AG04449 (cell line): ENCODE results near the gene NRSN2.

Experiments
- CTCF ChIA-PET: fragments of 350-600 bp; formaldehyde crosslinking; extraction: SDS; loops from one replicate; lab custom pipeline; 2021; ENCODE audit warnings: antibody characterized with exemption; lab: Yijun Ruan, JAX
- POLR2A ChIA-PET: fragments of 400-600, 350-600 bp; formaldehyde crosslinking; extraction: SDS; loops from one replicate; lab custom pipeline; 2020; ENCODE audit warnings: antibody characterized with exemption, inconsistent platforms; lab: Yijun Ruan, JAX
- DNase-seq: peaks from one replicate; pipeline ENCODE4 v3.0.0-alpha.2; 2010; ENCODE audit warnings: low read depth, low spot score
- H3K4me3 ChIP-seq: 2 replicates; pipeline ENCODE4 v1.5.1; 2011; ENCODE audit warnings: low read depth, mild to moderate bottlenecking, control low read depth, low read length
- TF ChIP-seq, protein P1 (sequence below): IDR thresholded peaks from one replicate; pipeline ENCODE4 v1.5.1; 2011; ENCODE audit warnings: mild to moderate bottlenecking, moderate library complexity, low read length, control low read depth, inconsistent platforms; ENCODE audit not compliant: insufficient read depth; ENCODE audit errors: missing control alignments

Gene NRSN2

DNA sequence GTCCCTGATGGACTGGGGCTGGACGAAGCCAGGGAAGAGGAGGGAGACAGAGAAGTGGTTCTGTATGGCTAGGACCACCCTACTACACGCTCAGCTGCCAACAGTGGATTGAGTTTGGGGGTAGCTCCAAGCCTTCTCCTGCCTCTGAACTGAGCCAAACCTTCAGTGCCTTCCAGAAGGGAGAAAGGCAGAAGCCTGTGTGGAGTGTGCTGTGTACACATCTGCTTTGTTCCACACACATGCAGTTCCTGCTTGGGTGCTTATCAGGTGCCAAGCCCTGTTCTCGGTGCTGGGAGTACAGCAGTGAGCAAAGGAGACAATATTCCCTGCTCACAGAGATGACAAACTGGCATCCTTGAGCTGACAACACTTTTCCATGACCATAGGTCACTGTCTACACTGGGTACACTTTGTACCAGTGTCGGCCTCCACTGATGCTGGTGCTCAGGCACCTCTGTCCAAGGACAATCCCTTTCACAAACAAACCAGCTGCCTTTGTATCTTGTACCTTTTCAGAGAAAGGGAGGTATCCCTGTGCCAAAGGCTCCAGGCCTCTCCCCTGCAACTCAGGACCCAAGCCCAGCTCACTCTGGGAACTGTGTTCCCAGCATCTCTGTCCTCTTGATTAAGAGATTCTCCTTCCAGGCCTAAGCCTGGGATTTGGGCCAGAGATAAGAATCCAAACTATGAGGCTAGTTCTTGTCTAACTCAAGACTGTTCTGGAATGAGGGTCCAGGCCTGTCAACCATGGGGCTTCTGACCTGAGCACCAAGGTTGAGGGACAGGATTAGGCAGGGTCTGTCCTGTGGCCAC is 49.9 kb downstream of the NRSN2 start:
- ChIA-PET CTCF (interaction anchor here (0.5 to 1.3 kb wide), 3 partner anchors 14 to 42 kb away, joined by 3 to 6 read pairs (median 4); no protein-coding TSS in a partner anchor), POLR2A (interaction anchor here (1.1 to 1.3 kb wide), 2 partner anchors 11 to 15 kb away, joined by 4 read pairs; no protein-coding TSS in a partner anchor)
- no peak for DNase-seq
- H3K4me3 ChIP-seq, result no peak overlapping the region
- TF ChIP-seq, protein P1, sequence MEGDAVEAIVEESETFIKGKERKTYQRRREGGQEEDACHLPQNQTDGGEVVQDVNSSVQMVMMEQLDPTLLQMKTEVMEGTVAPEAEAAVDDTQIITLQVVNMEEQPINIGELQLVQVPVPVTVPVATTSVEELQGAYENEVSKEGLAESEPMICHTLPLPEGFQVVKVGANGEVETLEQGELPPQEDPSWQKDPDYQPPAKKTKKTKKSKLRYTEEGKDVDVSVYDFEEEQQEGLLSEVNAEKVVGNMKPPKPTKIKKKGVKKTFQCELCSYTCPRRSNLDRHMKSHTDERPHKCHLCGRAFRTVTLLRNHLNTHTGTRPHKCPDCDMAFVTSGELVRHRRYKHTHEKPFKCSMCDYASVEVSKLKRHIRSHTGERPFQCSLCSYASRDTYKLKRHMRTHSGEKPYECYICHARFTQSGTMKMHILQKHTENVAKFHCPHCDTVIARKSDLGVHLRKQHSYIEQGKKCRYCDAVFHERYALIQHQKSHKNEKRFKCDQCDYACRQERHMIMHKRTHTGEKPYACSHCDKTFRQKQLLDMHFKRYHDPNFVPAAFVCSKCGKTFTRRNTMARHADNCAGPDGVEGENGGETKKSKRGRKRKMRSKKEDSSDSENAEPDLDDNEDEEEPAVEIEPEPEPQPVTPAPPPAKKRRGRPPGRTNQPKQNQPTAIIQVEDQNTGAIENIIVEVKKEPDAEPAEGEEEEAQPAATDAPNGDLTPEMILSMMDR, result no peak

DNA sequence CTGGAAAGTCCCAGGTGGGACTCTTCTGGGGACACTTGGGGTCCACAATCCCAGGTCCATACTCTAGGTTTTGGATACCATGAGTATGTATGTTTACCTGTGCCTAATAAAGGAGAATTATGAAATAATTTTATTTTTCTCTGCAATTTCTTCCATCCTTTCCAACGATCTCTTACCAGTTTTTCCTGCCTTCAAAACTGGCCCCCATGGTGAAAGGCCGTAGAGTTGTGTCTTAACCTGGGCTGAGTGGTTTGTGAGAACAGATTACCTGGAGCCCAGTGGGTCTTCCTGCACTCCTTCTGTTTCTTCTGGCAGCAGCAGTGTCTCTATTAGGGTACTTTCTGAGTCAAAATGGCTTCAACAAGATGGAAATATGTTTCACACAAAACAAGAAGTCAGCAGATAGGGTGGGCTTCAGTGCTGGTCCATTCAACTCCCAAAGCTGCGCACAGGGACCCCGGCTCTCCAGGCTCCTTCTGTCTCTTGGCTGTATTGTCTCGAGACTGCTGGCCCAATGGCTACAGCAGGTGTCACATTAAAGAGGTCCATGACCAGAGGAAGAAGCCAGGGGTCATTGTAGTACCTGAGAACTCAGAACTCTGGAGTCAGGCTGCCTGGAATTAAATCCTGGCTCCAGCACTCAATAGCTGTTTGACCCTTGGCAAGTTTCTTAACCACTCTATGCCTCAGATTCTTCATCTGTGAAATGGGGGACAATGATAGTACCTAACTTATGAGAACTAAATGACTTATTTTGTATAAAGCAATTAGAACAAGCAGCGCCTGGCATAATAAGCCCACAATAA is 50.7 kb downstream of the NRSN2 start:
- no peak overlapping the region for H3K4me3 ChIP-seq
- no peak for DNase-seq
- TF ChIP-seq, protein P1, result no peak
- CTCF ChIA-PET, result interaction anchor here (1.3 kb wide), 1 partner anchor 43 kb away, joined by 8 read pairs; no protein-coding TSS in a partner anchor
- POLR2A ChIA-PET, result interaction anchor here (1.3 kb wide), 1 partner anchor 16 kb away, joined by 4 read pairs; no protein-coding TSS in a partner anchor

DNA sequence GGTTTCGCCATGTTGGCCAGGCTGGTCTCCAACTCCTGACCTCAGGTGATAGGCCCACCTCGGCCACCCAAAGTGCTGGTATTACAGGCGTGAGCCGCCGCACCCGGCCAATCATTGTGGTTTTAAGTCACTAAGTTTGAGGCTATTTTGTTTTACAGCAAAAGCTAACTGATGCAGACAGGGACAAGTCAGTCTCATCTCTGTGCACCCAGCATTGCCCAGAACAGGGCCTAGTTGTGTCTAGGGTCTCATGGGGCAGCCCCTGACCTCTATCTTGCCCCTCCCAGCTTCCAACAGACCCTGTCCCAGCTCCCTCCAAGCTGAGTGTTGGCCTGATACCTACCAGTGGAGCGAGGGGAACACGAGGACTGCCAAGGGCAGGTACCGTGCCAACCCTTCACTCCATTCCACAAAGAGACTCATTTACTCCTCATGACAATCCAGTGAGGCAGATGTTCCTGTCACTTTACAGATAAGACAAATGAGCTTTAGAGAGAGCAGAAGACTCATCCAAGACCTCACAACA is 52.3 kb downstream of the NRSN2 start:
- CTCF ChIA-PET, result interaction anchor here (1.0 to 2.3 kb wide), 4 partner anchors 8 to 45 kb away, joined by 3 to 8 read pairs (median 4); no protein-coding TSS in a partner anchor

GRCh38 chr20:400128-400453 is 53.2 kb downstream of the NRSN2 start:
- ChIA-PET CTCF (interaction anchor here (1.5 to 2.3 kb wide), 3 partner anchors 9 to 46 kb away, joined by 4 to 6 read pairs (median 5); no protein-coding TSS in a partner anchor), POLR2A (interaction anchor here (0.8 kb wide), 1 partner anchor 16 kb away, joined by 3 read pairs; no protein-coding TSS in a partner anchor)
- no peak overlapping the region for H3K4me3 ChIP-seq
- DNase-seq, result no peak
- TF ChIP-seq, protein P1, result no peak

More for the DNA sequence above, 52.3 kb downstream of the NRSN2 start:
- TF ChIP-seq, protein P1, result no peak
- no peak for DNase-seq
- POLR2A ChIA-PET, result interaction anchor here (1.3 kb wide), 1 partner anchor 17 kb away, joined by 4 read pairs; no protein-coding TSS in a partner anchor
- no peak overlapping the region for H3K4me3 ChIP-seq

DNA sequence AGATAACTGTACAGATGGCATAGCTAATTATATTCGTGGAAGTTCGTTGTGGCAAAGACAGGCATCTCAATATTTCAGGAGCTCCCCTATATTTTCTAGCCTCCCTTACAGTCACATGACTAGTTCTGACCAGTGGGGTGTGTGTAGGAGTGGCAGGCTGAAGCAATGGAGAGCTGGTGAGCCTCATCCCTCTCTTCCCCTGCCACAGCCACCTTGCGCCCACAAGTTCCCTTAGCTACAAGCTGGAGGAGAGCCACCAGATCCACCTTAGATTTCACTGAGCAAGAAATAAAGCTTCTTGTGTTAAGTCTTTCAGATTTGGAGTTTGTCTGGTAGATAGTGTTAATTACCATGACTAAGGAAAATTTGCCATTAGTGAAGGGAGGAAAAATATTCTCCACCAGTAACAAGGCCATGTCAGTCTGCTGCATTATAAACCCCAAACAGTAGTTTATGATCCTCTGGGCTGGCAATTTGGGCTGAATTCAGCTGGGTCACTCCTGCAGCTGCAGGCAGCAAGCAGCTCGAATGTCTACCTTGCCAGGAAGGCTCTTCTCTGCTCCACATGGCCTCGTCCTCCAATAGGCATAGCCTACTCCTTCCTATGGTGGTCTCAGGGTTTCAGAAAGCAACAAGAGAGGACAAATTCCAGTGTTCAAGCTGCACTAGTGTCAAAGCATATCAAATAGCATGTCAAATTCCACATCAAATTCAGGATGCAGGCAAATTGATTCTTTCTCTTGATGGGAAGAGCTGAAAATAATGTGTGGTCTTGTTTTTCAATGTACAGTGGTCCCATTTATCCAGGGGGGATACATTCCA is 53.8 kb downstream of the NRSN2 start:
- CTCF ChIA-PET, result interaction anchor here (1.5 to 2.3 kb wide), 3 partner anchors 10 to 47 kb away, joined by 4 to 6 read pairs (median 5); no protein-coding TSS in a partner anchor
- DNase-seq, result no peak
- H3K4me3 ChIP-seq, result no peak overlapping the region
- TF ChIP-seq, protein P1, result no peak
- POLR2A ChIA-PET, result interaction anchor here (0.8 to 1.3 kb wide), 2 partner anchors 10 to 17 kb away, joined by 3 to 5 read pairs; no protein-coding TSS in a partner anchor
